ENCODE data around the gene ZDHHC22. TPM values are rescaled to one million over a fixed set of nuclear protein-coding genes. Genes with fewer than 3 reads are reported as not detected.

Gene ZDHHC22
- total RNA-seq, 1 donor from 2014 or later, result not detected

GRCh38 chr14:77087631-77088030, 54.0 kb downstream of the ZDHHC22 start:
- H3K4me3 Mint-ChIP-seq, result no peak overlapping the region
- H3K4me1 Mint-ChIP-seq (ENCODE audit: low read depth), result peaks cover 6% of the 10 kb centered on the region
- intact Hi-C loops (cut with micrococcal nuclease), result no loop called here
- no peak for DNase-seq (ENCODE audit: low spot score)
- peaks cover 12% of the 10 kb centered on the region for H3K27me3 Mint-ChIP-seq (ENCODE audit: insufficient read depth)
- no peaks in the 10 kb centered on the region for H3K36me3 Mint-ChIP-seq (ENCODE audit: low read depth)
- peaks cover 11% of the 10 kb centered on the region for H3K9me3 Mint-ChIP-seq
- H3K27ac Mint-ChIP-seq, result no peak overlapping the region

GRCh38 chr14:77086951-77087350, 54.6 kb downstream of the ZDHHC22 start:
- H3K36me3 Mint-ChIP-seq (ENCODE audit: low read depth), result no peaks in the 10 kb centered on the region
- H3K4me1 Mint-ChIP-seq (ENCODE audit: low read depth), result peaks cover 6% of the 10 kb centered on the region
- peaks cover 11% of the 10 kb centered on the region for H3K9me3 Mint-ChIP-seq
- H3K4me3 Mint-ChIP-seq, result no peak overlapping the region
- intact Hi-C loops (cut with micrococcal nuclease), result no loop called here
- no peak for DNase-seq (ENCODE audit: low spot score)
- no peak overlapping the region for H3K27ac Mint-ChIP-seq
- H3K27me3 Mint-ChIP-seq (ENCODE audit: insufficient read depth), result peaks cover 12% of the 10 kb centered on the region

DNA sequence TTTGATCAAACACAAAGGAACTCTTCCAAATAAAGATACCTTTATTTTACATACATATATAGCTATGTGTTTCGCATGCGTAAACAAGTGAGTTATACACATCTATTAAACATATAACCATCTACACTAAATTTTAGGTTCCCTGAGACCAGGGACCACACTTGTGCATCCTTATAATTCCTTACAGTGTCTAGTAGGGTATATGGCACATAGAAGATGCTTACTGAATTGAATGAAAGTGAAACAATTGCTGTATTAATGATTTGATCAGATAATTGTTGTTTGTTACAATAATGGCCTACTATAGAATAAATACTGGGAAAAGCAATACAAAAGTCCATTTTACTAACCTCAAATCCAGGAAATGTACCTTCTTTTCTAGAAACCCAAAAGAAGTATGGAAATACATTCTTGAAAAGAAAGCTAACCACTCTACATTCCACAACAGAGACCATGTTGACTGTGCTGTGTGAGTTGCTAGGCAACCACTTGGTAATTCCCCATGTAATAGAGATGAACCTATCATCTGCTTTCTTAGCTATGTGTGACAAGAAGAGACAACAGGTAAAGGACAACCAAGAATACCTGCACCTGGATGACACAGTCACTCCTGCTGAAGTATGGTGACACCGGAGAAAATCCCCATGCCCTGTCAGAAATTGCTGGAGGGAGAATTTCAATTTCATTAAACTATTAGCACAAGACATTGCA, 55.4 kb downstream of the ZDHHC22 start:
- peak overlapping the region; percentile 32 for H3K27ac Mint-ChIP-seq
- intact Hi-C loops (cut with micrococcal nuclease), result no loop called here
- H3K9me3 Mint-ChIP-seq, result peaks cover 7% of the 10 kb centered on the region
- no peak overlapping the region for H3K4me3 Mint-ChIP-seq
- H3K36me3 Mint-ChIP-seq (ENCODE audit: low read depth), result no peaks in the 10 kb centered on the region
- H3K27me3 Mint-ChIP-seq (ENCODE audit: insufficient read depth), result peaks cover 12% of the 10 kb centered on the region
- H3K4me1 Mint-ChIP-seq (ENCODE audit: low read depth), result peaks cover 6% of the 10 kb centered on the region
- DNase-seq (ENCODE audit: low spot score), result no peak

- H3K27me3 Mint-ChIP-seq (ENCODE audit: insufficient read depth), result peaks cover 12% of the 10 kb centered on the region
- H3K27ac Mint-ChIP-seq, result no peak overlapping the region
- H3K36me3 Mint-ChIP-seq (ENCODE audit: low read depth), result no peaks in the 10 kb centered on the region
- DNase-seq (ENCODE audit: low spot score), result no peak
- no peak overlapping the region for H3K4me3 Mint-ChIP-seq
- H3K4me1 Mint-ChIP-seq (ENCODE audit: low read depth), result peaks cover 6% of the 10 kb centered on the region
- intact Hi-C loops (cut with micrococcal nuclease), result no loop called here
- peaks cover 4% of the 10 kb centered on the region for H3K9me3 Mint-ChIP-seq
Observed at GRCh38 chr14:77085538-77085937, 56.1 kb downstream of the ZDHHC22 start.

DNA sequence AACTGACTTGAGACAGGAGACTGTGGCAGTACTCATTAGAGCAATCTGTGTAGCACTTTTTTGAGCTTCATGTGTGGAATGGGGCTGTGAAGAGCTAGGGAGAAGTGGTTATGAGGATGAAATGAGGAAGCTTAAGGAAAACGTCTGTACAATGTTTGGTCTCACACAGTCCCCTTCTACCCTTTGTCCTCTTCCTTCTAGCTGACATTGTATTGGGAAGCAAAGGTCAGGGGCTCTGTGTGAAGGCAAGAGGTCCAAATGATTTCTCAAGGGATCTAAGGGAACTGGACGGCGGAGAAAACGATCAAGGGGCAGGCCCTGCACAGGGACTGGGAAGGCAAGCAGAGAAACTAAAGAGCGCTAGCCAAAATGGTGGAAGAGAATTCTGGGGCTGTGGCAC, 56.6 kb downstream of the ZDHHC22 start:
- Mint-ChIP-seq H3K9me3 (peaks cover 6% of the 10 kb centered on the region), H3K27me3 (ENCODE audit: insufficient read depth) (peaks cover 10% of the 10 kb centered on the region), H3K27ac (peak overlapping the region; percentile 2), H3K4me3 (no peak overlapping the region), H3K36me3 (ENCODE audit: low read depth) (no peaks in the 10 kb centered on the region), H3K4me1 (ENCODE audit: low read depth) (peaks cover 6% of the 10 kb centered on the region)
- no peak for DNase-seq (ENCODE audit: low spot score)
- intact Hi-C loops (cut with micrococcal nuclease), result no loop called here

GRCh38 chr14:77083082-77083481, 58.5 kb downstream of the ZDHHC22 start:
- H3K9me3 Mint-ChIP-seq, result peaks cover 7% of the 10 kb centered on the region
- no peak overlapping the region for H3K4me3 Mint-ChIP-seq
- H3K4me1 Mint-ChIP-seq (ENCODE audit: low read depth), result peaks cover 6% of the 10 kb centered on the region
- H3K36me3 Mint-ChIP-seq (ENCODE audit: low read depth), result no peaks in the 10 kb centered on the region
- DNase-seq (ENCODE audit: low spot score), result no peak
- peaks cover 1% of the 10 kb centered on the region for H3K27me3 Mint-ChIP-seq (ENCODE audit: insufficient read depth)
- intact Hi-C loops (cut with micrococcal nuclease), result no loop called here
- no peak overlapping the region for H3K27ac Mint-ChIP-seq

GRCh38 chr14:77082356-77082755, 59.2 kb downstream of the ZDHHC22 start:
- no peak for DNase-seq (ENCODE audit: low spot score)
- Mint-ChIP-seq H3K27ac (no peak overlapping the region), H3K9me3 (peaks cover 7% of the 10 kb centered on the region), H3K4me3 (no peak overlapping the region), H3K4me1 (ENCODE audit: low read depth) (peaks cover 6% of the 10 kb centered on the region), H3K36me3 (ENCODE audit: low read depth) (no peaks in the 10 kb centered on the region), H3K27me3 (ENCODE audit: insufficient read depth) (peaks cover 1% of the 10 kb centered on the region)
- intact Hi-C loops (cut with micrococcal nuclease), result no loop called here

Other genes with a start within 250 kb of the ZDHHC22 start
- 24.9 and 26.5 TPM in 2 replicates for gene IRF2BPL, start 113.1 kb downstream of the ZDHHC22 start, total RNA-seq
- 10.3 and 11.5 TPM in 2 replicates for gene CIPC, start 43.5 kb downstream of the ZDHHC22 start, total RNA-seq
- 1.6 TPM in 2 replicates for gene TMEM63C, start 40.0 kb upstream of the ZDHHC22 start, total RNA-seq
- not detected in 2 replicates for gene NGB, start 129.4 kb upstream of the ZDHHC22 start, total RNA-seq
- gene POMT2, start 179.1 kb upstream of the ZDHHC22 start, total RNA-seq, result 20.5 and 22.1 TPM in 2 replicates
- 5.3 and 7.0 TPM in 2 replicates for gene GSTZ1, start 179.2 kb upstream of the ZDHHC22 start, total RNA-seq
- gene TMED8, start 235.3 kb upstream of the ZDHHC22 start, total RNA-seq, result 28.1 and 28.4 TPM in 2 replicates
- 0.29 and 1.1 TPM in 2 replicates for gene SAMD15, start 235.6 kb upstream of the ZDHHC22 start, total RNA-seq